Panc1 (cell line): ENCODE measurements around the gene CSE1L.

ENCODE experiments used
- POLR2AphosphoS5 ChIP-seq: IDR thresholded peaks from 2 replicates; pipeline ENCODE4 v1.6.1; 2012; ENCODE audit warnings: mild to moderate bottlenecking, low read depth, low read length, moderate library complexity
- SIN3A ChIP-seq: IDR thresholded peaks from 2 replicates; pipeline ENCODE4 v1.6.1; 2012; ENCODE audit warnings: low read depth, mild to moderate bottlenecking, low read length, moderate library complexity, borderline replicate concordance; ENCODE audit not compliant: insufficient read depth

GRCh38 chr20:49103019-49103418, 56.9 kb downstream of the CSE1L start:
- TF ChIP-seq POLR2AphosphoS5 (no peak), SIN3A (no peak)
